HepG2 (cell line): ENCODE results near the gene TFB1M. TPM values are rescaled to one million over a fixed set of nuclear protein-coding genes. Genes with fewer than 3 reads are reported as not detected.

Source experiments
- CHD4 ChIP-seq: fragments of 200-600 bp; sonication (generic); IDR thresholded peaks from 2 replicates; pipeline ENCODE4 v1.7.0; 2017; ENCODE audit warnings: mild to moderate bottlenecking, low read length, borderline replicate concordance
- DR1 ChIP-seq: sonication (generic); formaldehyde crosslinking; IDR thresholded peaks from 2 replicates; pipeline ENCODE4 v1.8.0; 2021; ENCODE audit warnings: mild to moderate bottlenecking, missing genetic modification reagents, inconsistent platforms
- HNF1B ChIP-seq: sonication (generic); formaldehyde crosslinking; IDR thresholded peaks from 2 replicates; pipeline ENCODE4 v1.5.1; 2020; ENCODE audit warnings: mild to moderate bottlenecking, moderate library complexity, missing genetic modification reagents
- IKZF5 ChIP-seq: IDR thresholded peaks from 2 replicates; pipeline ENCODE4 v1.6.1; 2018; ENCODE audit warnings: missing genetic modification reagents, mild to moderate bottlenecking, missing compliant biosample characterization
- IRF2 ChIP-seq: IDR thresholded peaks from 2 replicates; pipeline ENCODE4 v1.6.1; 2018; ENCODE audit warnings: missing genetic modification reagents, missing compliant biosample characterization
- MZF1 ChIP-seq: sonication (generic); formaldehyde crosslinking; IDR thresholded peaks from 2 replicates; pipeline ENCODE4 v1.8.1; 2023; ENCODE audit warnings: mild to moderate bottlenecking, missing genetic modification reagents, borderline replicate concordance
- NCOR1 ChIP-seq: fragments of 200-600 bp; sonication (generic); IDR thresholded peaks from 2 replicates; pipeline ENCODE4 v1.7.0; 2017; ENCODE audit warnings: antibody characterized with exemption, low read length, borderline replicate concordance
- PRDM10 ChIP-seq: sonication (generic); formaldehyde crosslinking; IDR thresholded peaks from 2 replicates; pipeline ENCODE4 v1.4.0; 2020; ENCODE audit warnings: low read depth, missing genetic modification reagents
- RARA ChIP-seq: IDR thresholded peaks from 2 replicates; pipeline ENCODE4 v1.6.1; 2016; ENCODE audit warnings: missing genetic modification reagents, missing compliant biosample characterization
- RCOR2 ChIP-seq: IDR thresholded peaks from 2 replicates; pipeline ENCODE4 v1.6.1; 2016; ENCODE audit warnings: missing biosample characterization, missing genetic modification reagents
- SETDB1 ChIP-seq: sonication (generic); formaldehyde crosslinking; IDR thresholded peaks from 2 replicates; pipeline ENCODE4 v1.5.1; 2020; ENCODE audit warnings: missing genetic modification reagents, mild to moderate bottlenecking, borderline replicate concordance
- TAF15 ChIP-seq: fragments of 200-400 bp; formaldehyde crosslinking; IDR thresholded peaks from one replicate; pipeline ENCODE4 v1.6.1; 2018; ENCODE audit warnings: mild to moderate bottlenecking, low read depth, low read length; ENCODE audit not compliant: poor library complexity, severe bottlenecking
- THAP11 ChIP-seq: IDR thresholded peaks from 2 replicates; pipeline ENCODE4 v1.6.1; 2016; ENCODE audit warnings: missing biosample characterization, missing genetic modification reagents
- ZNF512 ChIP-seq: sonication (generic); formaldehyde crosslinking; IDR thresholded peaks from 2 replicates; pipeline ENCODE4 v1.4.0; 2020; ENCODE audit warnings: mild to moderate bottlenecking, missing genetic modification reagents
- ZNF713 ChIP-seq: sonication (generic); formaldehyde crosslinking; IDR thresholded peaks from 2 replicates; pipeline ENCODE4 v1.4.0; 2020; ENCODE audit warnings: mild to moderate bottlenecking, missing genetic modification reagents
- ZNF746 ChIP-seq: sonication (generic); formaldehyde crosslinking; IDR thresholded peaks from 2 replicates; pipeline ENCODE4 v1.8.0; 2022; ENCODE audit warnings: mild to moderate bottlenecking, missing genetic modification reagents
- ZNF773 ChIP-seq: sonication (generic); formaldehyde crosslinking; IDR thresholded peaks from 2 replicates; pipeline ENCODE4 v1.4.0; 2020; ENCODE audit warnings: missing genetic modification reagents, borderline replicate concordance
- ZXDC ChIP-seq: sonication (generic); formaldehyde crosslinking; IDR thresholded peaks from 2 replicates; pipeline ENCODE4 v1.5.0; 2020; ENCODE audit warnings: mild to moderate bottlenecking, missing genetic modification reagents
- polyA plus RNA-seq, 8 experiments: library from polyadenylated mRNA; depleted of rRNA in 3 of 8; stranded (reverse) in 7 of 8; unstranded in 1 of 8; fragments of >200 nt; fragmentation: Illumina TruSeq in 4 of 8; extraction: Trizol in 4 of 8; gene quantifications; 2 replicates each; pipeline versions ENCODE4 v1.2.1 to v1.2.3, GENCODE V29; 2011 to 2016; ENCODE audit warnings: low read depth in 4 of 8, missing spikeins in 1 of 8, mixed read lengths in 1 of 8; ENCODE audit not compliant: insufficient read depth in 1 of 8
- total RNA-seq, 5 experiments: library from RNA; depleted of rRNA; stranded (reverse); fragments of >200 nt; fragmentation: Illumina TruSeq; extraction: Trizol; gene quantifications; 2 replicates each; pipeline ENCODE4 v1.2.3, GENCODE V29; 2016; ENCODE audit warnings: low read depth in 1 of 5

Gene TFB1M
- total and polyA plus RNA-seq, 2 of the 13 experiments (the other 11 are each of a cell fraction or from before 2014, with no cell fraction given), result 91.4 to 122 TPM

GRCh38 chr6:155314773-155315515 is 660 bp upstream of the TFB1M start (continued):
- no peak for TF ChIP-seq ZXDC (CRISPR knock-in tag)
- peak; percentile 73; the same call in 1 of the 2 replicates for TF ChIP-seq ZNF746 (CRISPR knock-in tag)
- TF ChIP-seq HNF1B (CRISPR knock-in tag), result peak; percentile 10; the same call in 1 of the 2 replicates
- peak; percentile 83 for TF ChIP-seq NCOR1
- no peak for TF ChIP-seq MZF1 (CRISPR knock-in tag)
- no peak for TF ChIP-seq ZNF512 (CRISPR knock-in tag)
- 0 out of 2 replicates have a peak, but pooled peaks have one; percentile 53 for TF ChIP-seq RARA
- TF ChIP-seq THAP11 (CRISPR knock-in tag), result peak; percentile 26
- peak; percentile 100 for TF ChIP-seq CHD4
- TF ChIP-seq SETDB1 (CRISPR knock-in tag), result no peak
- TF ChIP-seq PRDM10 (CRISPR knock-in tag), result no peak
- TF ChIP-seq IKZF5 (CRISPR knock-in tag), result peak; percentile 88
- peak; percentile 98 for TF ChIP-seq RCOR2 (CRISPR knock-in tag)
- no peak; the same call in 1 of the 2 replicates for TF ChIP-seq ZNF773
- TF ChIP-seq TAF15, result no peak
- TF ChIP-seq DR1 (CRISPR knock-in tag), result no peak
- no peak for TF ChIP-seq ZNF713 (CRISPR knock-in tag)
- TF ChIP-seq IRF2, result peak; percentile 51; the same call in 1 of the 2 replicates
